HG02870 (cell line): ENCODE results near the gene AGK.
"Not testable (repeated sequence)": the region's sequence is repeated elsewhere in the genome, so short reads cannot be mapped to it uniquely, and the experiment has no call there.

ENCODE experiments used
- ATAC-seq: cut with Tn5 transposase; IDR thresholded peaks from one replicate; pipeline ENCODE4 v1.9.1; 2021; ENCODE audit warnings: mild to moderate bottlenecking, moderate library complexity; ENCODE audit not compliant: unreplicated experiment

Gene AGK

GRCh38 chr7:141550386-141551093, 670 bp upstream of the AGK start:
- ATAC-seq, result peak; percentile 8

- ATAC-seq, result peak; percentile 36
Observed at GRCh38 chr7:141551782-141552181, 572 bp downstream of the AGK start.

DNA sequence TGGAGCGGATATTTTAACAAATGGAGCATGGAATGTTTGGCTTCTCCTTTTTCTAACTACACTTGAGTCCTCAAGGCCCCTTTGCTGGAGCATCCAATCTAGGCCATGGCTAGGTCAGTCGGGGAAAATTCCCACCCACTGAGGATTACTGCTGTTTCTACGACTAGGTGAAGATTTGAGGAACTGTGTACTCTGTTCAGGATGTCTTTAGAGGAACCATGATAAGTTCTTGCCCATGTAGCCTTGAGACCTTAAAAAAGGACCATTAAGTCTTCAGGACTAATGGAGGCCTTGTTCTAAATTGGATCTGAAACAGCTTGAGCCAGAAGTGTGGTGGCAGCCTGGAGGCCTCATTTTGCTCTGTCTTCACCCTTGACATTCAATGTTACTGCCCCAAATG, 6.2 kb downstream of the AGK start:
- ATAC-seq, result no peak

- not testable (repeated sequence) for ATAC-seq
Observed at GRCh38 chr7:141557831-141558531, 6.8 kb downstream of the AGK start.

GRCh38 chr7:141558544-141559183, 7.5 kb downstream of the AGK start:
- peak; percentile 79 for ATAC-seq

DNA sequence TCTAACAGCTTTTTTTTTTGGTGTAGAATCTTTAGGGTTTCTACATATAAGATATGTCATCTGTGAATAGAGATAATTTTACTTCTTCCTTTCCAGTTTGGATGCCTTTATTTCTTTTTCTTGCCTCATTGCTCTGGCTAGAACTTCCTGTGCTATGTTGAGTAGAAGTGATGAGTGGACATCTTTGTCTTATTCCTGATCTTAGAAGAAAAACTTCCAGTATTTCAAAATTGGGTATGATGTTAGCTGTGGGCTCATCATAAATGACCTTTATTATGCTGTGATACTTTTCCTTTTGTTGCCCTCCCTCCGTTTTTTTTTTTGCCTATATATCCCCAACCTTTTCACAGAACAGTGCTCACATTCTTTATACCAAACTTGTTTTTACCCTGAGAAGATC, 8.8 kb downstream of the AGK start:
- no peak for ATAC-seq

DNA sequence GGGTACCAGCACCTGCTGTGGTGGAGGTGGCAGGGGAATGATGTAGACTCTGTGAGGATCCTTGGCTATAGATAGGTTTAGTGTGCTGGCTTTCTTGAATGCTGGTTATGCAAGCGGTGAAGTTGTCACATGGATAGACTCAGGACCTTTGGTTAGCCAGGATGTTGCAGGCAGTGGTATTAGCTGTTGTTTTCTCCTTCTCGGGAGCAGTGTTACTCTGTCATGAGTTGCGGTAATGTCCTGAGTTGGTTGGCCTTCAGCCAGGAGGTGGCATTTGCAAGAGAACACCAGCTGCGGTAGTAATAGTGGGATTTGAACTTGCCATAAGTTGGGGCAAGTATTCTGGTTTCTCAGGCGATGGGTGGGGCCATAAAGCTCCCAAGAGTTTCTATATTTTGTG, 10.8 kb downstream of the AGK start:
- no peak for ATAC-seq

DNA sequence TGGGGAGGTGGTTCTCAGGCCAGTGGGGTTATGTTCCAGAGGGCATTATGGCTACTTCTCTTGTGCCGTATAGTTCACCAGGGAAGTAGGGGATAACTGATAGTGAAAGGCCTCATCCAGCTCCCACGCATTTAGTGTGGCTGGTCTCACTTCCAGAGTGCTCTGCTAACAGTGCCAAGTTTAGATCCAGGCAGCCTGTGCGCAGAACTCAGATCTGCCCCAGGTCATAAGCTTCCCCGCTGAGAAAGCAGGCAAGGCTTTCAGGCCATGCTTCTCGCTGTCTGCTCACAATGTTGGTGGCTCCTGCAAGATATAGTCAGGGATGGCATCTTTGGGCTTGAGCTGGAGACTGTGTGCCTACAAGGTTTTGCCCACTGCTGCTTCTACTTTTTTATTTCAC, 11.3 kb downstream of the AGK start:
- no peak for ATAC-seq

GRCh38 chr7:141562972-141563371, 11.8 kb downstream of the AGK start:
- no peak for ATAC-seq

- ATAC-seq, result peak; percentile 82
Observed at GRCh38 chr7:141563956-141564623, 12.9 kb downstream of the AGK start.

DNA sequence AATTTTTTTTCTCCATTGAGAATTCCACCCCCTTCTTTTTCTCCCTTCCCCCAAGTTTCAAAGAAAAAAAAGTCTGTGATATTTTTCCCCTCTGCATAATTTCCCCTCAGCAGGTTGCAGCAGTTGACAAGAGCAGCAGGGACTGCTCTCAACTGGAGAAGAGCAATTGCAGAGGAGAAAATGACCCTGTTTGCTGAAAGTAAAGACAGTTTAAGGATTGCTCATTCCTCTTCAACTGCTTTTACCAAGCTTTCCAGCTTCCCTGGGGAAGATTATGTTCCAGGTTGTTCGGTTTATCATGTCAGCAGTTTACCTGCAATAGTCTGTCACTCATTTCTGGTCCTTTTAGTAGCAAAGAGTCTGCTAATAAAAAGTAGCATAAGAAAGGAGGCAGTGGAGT, 16.2 kb downstream of the AGK start:
- no peak for ATAC-seq

- no peak for ATAC-seq
Observed at GRCh38 chr7:141568227-141568626, 17.0 kb downstream of the AGK start.

GRCh38 chr7:141571059-141571458, 19.8 kb downstream of the AGK start:
- ATAC-seq, result no peak

GRCh38 chr7:141572175-141572574, 21.0 kb downstream of the AGK start:
- no peak for ATAC-seq

DNA sequence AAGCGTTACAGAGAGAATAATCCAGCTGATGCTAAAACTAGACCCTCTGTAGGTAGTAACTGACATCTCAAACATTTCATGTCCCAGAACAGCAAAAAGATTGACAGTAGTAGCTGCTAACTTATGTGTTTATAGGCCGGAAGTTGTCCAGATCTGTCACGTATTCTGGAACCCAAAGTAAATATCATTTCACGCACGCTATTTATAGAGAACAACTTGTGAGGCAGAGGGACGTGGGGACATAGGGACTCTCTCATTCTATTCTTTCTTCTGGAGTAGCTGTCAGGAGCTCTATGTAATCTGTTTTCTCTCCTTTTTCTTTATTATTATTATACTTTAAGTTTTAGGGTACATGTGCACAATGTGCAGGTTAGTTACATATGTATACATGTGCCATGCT, 22.3 kb downstream of the AGK start:
- ATAC-seq, result no peak

DNA sequence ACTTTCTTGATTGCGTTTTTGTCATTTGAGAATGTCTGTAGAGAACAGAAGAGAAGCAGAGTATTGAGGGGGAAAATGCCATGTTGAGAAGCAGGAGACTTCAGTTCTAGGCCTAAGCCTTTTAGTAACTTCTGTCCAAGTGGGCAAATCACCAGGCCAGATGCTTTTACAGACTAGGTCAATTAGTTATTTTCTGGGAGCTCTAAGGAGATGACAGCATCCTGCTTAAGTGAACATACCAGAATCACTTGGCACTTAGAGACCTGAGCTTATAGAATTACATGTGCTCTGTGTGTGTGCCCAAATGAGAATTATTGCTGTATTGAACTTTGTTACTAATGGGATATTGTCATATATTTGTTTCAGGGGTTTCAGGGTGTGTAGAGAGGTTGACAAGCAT, 24.0 kb downstream of the AGK start:
- no peak for ATAC-seq

DNA sequence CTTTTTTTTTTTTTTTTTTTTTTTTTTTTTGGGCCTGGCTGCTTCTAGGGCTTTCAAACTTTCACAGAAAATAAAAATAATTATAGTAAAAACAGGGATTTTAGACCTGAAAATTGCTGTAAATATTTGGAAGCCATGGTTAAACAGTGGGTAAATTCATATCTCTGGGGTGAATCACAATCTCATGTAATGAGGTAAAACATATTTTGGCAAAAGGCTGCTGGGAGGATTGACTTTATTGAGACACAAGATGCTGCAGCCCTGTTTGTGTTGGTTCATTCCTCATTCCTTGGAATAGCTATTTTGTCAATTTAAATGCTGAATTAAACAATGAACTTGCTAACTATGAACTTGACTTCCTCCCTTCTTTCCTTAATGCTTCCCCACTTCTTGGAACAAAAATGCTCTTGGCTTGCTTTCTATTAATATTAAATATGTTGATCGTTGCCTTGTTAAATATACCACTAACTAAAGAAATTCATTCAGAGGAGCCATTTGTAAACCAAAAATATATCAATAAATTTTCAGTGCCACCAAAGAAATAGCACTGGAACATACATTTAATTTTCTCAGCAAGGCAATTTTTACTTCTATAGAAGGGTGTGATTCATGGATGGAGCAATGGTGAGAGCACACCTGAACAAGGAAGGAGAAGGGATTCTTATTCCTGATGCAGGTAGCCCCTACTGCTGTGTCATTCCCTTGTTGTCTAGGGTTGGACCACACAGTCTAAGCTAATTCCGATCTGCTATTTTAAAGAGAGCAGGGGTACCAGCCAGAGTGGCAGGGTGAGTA, 24.6 kb downstream of the AGK start:
- no peak for ATAC-seq

- no peak for ATAC-seq
Observed at GRCh38 chr7:141577043-141577839, 26.0 kb downstream of the AGK start.

- ATAC-seq, result not testable (repeated sequence)
Observed at GRCh38 chr7:141579953-141580352, 28.7 kb downstream of the AGK start.

- ATAC-seq, result not testable (repeated sequence)
Observed at GRCh38 chr7:141582063-141582462, 30.9 kb downstream of the AGK start.
